Liver (tissue), 9 donors: ENCODE results near the gene NALF2. TPM values are rescaled to one million over a fixed set of nuclear protein-coding genes. Genes with fewer than 3 reads are reported as not detected.

Source experiments
- DNase-seq: peaks from one replicate; pipeline ENCODE4 v3.0.0-alpha.2; 2017; ENCODE audit warnings: low spot score
- H3K27ac ChIP-seq, 2 donors: one replicate each; pipeline ENCODE4 v1.7.0; 2013; ENCODE audit warnings: inconsistent platforms in 2 of 2, low read length in 2 of 2, control low read depth in 1 of 2, low read depth in 1 of 2, mild to moderate bottlenecking in 1 of 2
- H3K27me3 ChIP-seq, 4 donors: one replicate each; pipeline versions ENCODE4 v1.6.1 to v1.7.0; 2013; ENCODE audit warnings: low read length in 3 of 4, inconsistent platforms in 1 of 4, mild to moderate bottlenecking in 1 of 4, moderate library complexity in 1 of 4; ENCODE audit not compliant: control insufficient read depth in 4 of 4, insufficient read depth in 4 of 4
- H3K36me3 ChIP-seq, 4 donors: one replicate each; pipeline versions ENCODE4 v1.6.1 to v1.7.0; 2013; ENCODE audit warnings: low read length in 3 of 4, mild to moderate bottlenecking in 3 of 4, low read depth in 1 of 4, moderate library complexity in 1 of 4; ENCODE audit not compliant: control insufficient read depth in 4 of 4, insufficient read depth in 3 of 4
- H3K4me1 ChIP-seq, 4 donors: one replicate each; pipeline versions ENCODE4 v1.6.1 to v1.7.0; 2013; ENCODE audit warnings: low read length in 3 of 4, mild to moderate bottlenecking in 3 of 4, moderate library complexity in 1 of 4; ENCODE audit not compliant: control insufficient read depth in 4 of 4, insufficient read depth in 4 of 4
- H3K4me3 ChIP-seq, 3 donors: one replicate each; pipeline versions ENCODE4 v1.6.1 to v1.7.0; 2013; ENCODE audit warnings: low read length in 3 of 3, control low read depth in 1 of 3, low read depth in 1 of 3, mild to moderate bottlenecking in 1 of 3
- H3K9ac ChIP-seq, 2 donors: one replicate each; pipeline ENCODE4 v1.7.0; 2013; ENCODE audit warnings: low read length in 2 of 2, mild to moderate bottlenecking in 2 of 2, moderate library complexity in 2 of 2, control low read depth in 1 of 2, low read depth in 1 of 2
- H3K9me3 ChIP-seq, 4 donors: one replicate each; pipeline versions ENCODE4 v1.6.1 to v1.7.0; 2013; ENCODE audit warnings: low read length in 3 of 4; ENCODE audit not compliant: control insufficient read depth in 4 of 4
- ATF3 ChIP-seq: IDR thresholded peaks from 2 replicates; pipeline ENCODE4 v1.6.1; 2016; ENCODE audit warnings: antibody characterized with exemption
- FOXA1 ChIP-seq: IDR thresholded peaks from 2 replicates; pipeline ENCODE4 v1.6.1; 2016; ENCODE audit warnings: antibody characterized with exemption
- GABPA ChIP-seq, 2 donors: IDR thresholded peaks in 1 of 2; conservative IDR thresholded peaks in 1 of 2; 2 replicates each; pipeline ENCODE4 v1.6.1; 2016; ENCODE audit warnings: antibody characterized with exemption in 2 of 2, mild to moderate bottlenecking in 1 of 2, moderate library complexity in 1 of 2
- JUND ChIP-seq, 2 donors: IDR thresholded peaks; 2 replicates each; pipeline ENCODE4 v1.6.1; 2016; ENCODE audit warnings: antibody characterized with exemption in 2 of 2
- MAX ChIP-seq: IDR thresholded peaks from 2 replicates; pipeline ENCODE4 v1.6.1; 2016; ENCODE audit warnings: antibody characterized with exemption
- NR2F2 ChIP-seq: IDR thresholded peaks from 2 replicates; pipeline ENCODE4 v1.6.1; 2016; ENCODE audit warnings: antibody characterized with exemption
- RAD21 ChIP-seq, 2 donors: IDR thresholded peaks; 2 replicates each; pipeline ENCODE4 v1.6.1; 2016; ENCODE audit warnings: antibody characterized with exemption in 2 of 2, mild to moderate bottlenecking in 2 of 2
- RXRA ChIP-seq, 2 donors: IDR thresholded peaks; 2 replicates each; pipeline ENCODE4 v1.6.1; 2017 to 2018; ENCODE audit warnings: antibody characterized with exemption in 2 of 2, mild to moderate bottlenecking in 1 of 2
- SP1 ChIP-seq: IDR thresholded peaks from 2 replicates; pipeline ENCODE4 v1.6.1; 2018; ENCODE audit warnings: antibody characterized with exemption, mild to moderate bottlenecking
- WGBS: extraction: QIAGEN DNeasy Blood & Tissue Kit; methylation state at CpG from one replicate; pipeline ENCODE4 v1.1.7; 2013; 5-methylcytosine and 5-hydroxymethylcytosine counted together
- polyA plus RNA-seq, 2 donors: library from polyadenylated mRNA; stranded (reverse) in 1 of 2; unstranded in 1 of 2; fragments of 200-250 nt in 1 of 2; fragments of >200 nt in 1 of 2; fragmentation: Nextera tagmentation in 1 of 2; extraction: Ambion mirVana in 1 of 2; gene quantifications; one replicate each; pipeline versions ENCODE4 v1.2.1 to v1.2.3, GENCODE V29; 2013 to 2015
- total RNA-seq, 2 donors: library from RNA; depleted of rRNA; stranded (reverse); fragments of >200 nt; gene quantifications; one replicate each; pipeline ENCODE4 v1.2.3, GENCODE V29; 2014
- TF ChIP-seq, protein P1 (sequence below): fragments of 150-350 bp; IDR thresholded peaks from 2 replicates; pipeline ENCODE4 v1.5.1; 2017; ENCODE audit warnings: improper control_type of control experiment, low read depth, low read length; ENCODE audit not compliant: missing input control
- TF ChIP-seq, protein P2 (sequence below): IDR thresholded peaks from 2 replicates; pipeline ENCODE4 v1.6.1; 2016; ENCODE audit warnings: antibody characterized with exemption, mild to moderate bottlenecking
- donor health status: healthy.
- donor health status: healthy.
- donor health status: healthy.
- donor health status: healthy.
- donor health status: healthy.

NALF2 gene
- total and polyA plus RNA-seq, 4 donors, result 0.08 to 0.18 TPM; not detected in 2

GRCh38 chrX:69552512-69552911 lies 48.4 kb downstream of the NALF2 start:
- Histone ChIP-seq H3K4me3 (no peak overlapping the region), H3K9me3 (peaks cover 0 to 2% (median 0%) of the 10 kb centered on the region in 4 donors), H3K27ac (no peak overlapping the region), H3K9ac (no peak overlapping the region), H3K36me3 (no peaks in the 10 kb centered on the region), H3K27me3 (peaks cover 0 to 2% (median 0%) of the 10 kb centered on the region in 4 donors), H3K4me1 (no peaks in the 10 kb centered on the region)
- TF ChIP-seq MAX, result no peak
- TF ChIP-seq NR2F2, result no peak
- TF ChIP-seq RXRA (IDR thresholded peaks at IDR 0.05), result no peak
- no peak for TF ChIP-seq FOXA1
- TF ChIP-seq SP1, result no peak
- no peak for TF ChIP-seq JUND (IDR thresholded peaks at IDR 0.05)
- TF ChIP-seq RAD21 (IDR thresholded peaks at IDR 0.05), result no peak
- TF ChIP-seq, protein P1, sequence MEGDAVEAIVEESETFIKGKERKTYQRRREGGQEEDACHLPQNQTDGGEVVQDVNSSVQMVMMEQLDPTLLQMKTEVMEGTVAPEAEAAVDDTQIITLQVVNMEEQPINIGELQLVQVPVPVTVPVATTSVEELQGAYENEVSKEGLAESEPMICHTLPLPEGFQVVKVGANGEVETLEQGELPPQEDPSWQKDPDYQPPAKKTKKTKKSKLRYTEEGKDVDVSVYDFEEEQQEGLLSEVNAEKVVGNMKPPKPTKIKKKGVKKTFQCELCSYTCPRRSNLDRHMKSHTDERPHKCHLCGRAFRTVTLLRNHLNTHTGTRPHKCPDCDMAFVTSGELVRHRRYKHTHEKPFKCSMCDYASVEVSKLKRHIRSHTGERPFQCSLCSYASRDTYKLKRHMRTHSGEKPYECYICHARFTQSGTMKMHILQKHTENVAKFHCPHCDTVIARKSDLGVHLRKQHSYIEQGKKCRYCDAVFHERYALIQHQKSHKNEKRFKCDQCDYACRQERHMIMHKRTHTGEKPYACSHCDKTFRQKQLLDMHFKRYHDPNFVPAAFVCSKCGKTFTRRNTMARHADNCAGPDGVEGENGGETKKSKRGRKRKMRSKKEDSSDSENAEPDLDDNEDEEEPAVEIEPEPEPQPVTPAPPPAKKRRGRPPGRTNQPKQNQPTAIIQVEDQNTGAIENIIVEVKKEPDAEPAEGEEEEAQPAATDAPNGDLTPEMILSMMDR, result no peak
- TF ChIP-seq GABPA (IDR thresholded peaks at IDR 0.05 in 1 of 2, conservative IDR thresholded peaks at IDR 0.05 in 1 of 2), result no peak
- TF ChIP-seq, protein P2, sequence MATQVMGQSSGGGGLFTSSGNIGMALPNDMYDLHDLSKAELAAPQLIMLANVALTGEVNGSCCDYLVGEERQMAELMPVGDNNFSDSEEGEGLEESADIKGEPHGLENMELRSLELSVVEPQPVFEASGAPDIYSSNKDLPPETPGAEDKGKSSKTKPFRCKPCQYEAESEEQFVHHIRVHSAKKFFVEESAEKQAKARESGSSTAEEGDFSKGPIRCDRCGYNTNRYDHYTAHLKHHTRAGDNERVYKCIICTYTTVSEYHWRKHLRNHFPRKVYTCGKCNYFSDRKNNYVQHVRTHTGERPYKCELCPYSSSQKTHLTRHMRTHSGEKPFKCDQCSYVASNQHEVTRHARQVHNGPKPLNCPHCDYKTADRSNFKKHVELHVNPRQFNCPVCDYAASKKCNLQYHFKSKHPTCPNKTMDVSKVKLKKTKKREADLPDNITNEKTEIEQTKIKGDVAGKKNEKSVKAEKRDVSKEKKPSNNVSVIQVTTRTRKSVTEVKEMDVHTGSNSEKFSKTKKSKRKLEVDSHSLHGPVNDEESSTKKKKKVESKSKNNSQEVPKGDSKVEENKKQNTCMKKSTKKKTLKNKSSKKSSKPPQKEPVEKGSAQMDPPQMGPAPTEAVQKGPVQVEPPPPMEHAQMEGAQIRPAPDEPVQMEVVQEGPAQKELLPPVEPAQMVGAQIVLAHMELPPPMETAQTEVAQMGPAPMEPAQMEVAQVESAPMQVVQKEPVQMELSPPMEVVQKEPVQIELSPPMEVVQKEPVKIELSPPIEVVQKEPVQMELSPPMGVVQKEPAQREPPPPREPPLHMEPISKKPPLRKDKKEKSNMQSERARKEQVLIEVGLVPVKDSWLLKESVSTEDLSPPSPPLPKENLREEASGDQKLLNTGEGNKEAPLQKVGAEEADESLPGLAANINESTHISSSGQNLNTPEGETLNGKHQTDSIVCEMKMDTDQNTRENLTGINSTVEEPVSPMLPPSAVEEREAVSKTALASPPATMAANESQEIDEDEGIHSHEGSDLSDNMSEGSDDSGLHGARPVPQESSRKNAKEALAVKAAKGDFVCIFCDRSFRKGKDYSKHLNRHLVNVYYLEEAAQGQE, result no peak
- no peak for TF ChIP-seq ATF3
- no peak for DNase-seq
- 54% methylated on average over 4 of the region's 4 CpGs for WGBS

Other genes with a start within 250 kb of the NALF2 start
- 1 to 10 TPM; 1.7 to 2.6 TPM for gene EDA, start 111.8 kb downstream of the NALF2 start, total RNA-seq
- 1 to 10 TPM in 1 of 2 donors, under 1 TPM in 1; 0.39 to 1.2 TPM for gene EDA, start 111.8 kb downstream of the NALF2 start, polyA plus RNA-seq